Tongue (tissue), 2 donors: ENCODE data around the gene TTLL4. TPM values are rescaled to one million over a fixed set of nuclear protein-coding genes. Genes with fewer than 3 reads are reported as not detected.
"Not testable (repeated sequence)": the region's sequence is repeated elsewhere in the genome, so short reads cannot be mapped to it uniquely, and the experiment has no call there.

Experiments used
- DNase-seq: peaks from one replicate; pipeline ENCODE4 v3.0.0-alpha.2; 2015
- total RNA-seq: library from RNA; depleted of rRNA; stranded (reverse); fragments of >200 nt; gene quantifications from one replicate; pipeline ENCODE4 v1.2.3, GENCODE V29; 2014

Gene TTLL4
- total RNA-seq, 1 donor from 2014 or later, result 14.0 TPM

DNA sequence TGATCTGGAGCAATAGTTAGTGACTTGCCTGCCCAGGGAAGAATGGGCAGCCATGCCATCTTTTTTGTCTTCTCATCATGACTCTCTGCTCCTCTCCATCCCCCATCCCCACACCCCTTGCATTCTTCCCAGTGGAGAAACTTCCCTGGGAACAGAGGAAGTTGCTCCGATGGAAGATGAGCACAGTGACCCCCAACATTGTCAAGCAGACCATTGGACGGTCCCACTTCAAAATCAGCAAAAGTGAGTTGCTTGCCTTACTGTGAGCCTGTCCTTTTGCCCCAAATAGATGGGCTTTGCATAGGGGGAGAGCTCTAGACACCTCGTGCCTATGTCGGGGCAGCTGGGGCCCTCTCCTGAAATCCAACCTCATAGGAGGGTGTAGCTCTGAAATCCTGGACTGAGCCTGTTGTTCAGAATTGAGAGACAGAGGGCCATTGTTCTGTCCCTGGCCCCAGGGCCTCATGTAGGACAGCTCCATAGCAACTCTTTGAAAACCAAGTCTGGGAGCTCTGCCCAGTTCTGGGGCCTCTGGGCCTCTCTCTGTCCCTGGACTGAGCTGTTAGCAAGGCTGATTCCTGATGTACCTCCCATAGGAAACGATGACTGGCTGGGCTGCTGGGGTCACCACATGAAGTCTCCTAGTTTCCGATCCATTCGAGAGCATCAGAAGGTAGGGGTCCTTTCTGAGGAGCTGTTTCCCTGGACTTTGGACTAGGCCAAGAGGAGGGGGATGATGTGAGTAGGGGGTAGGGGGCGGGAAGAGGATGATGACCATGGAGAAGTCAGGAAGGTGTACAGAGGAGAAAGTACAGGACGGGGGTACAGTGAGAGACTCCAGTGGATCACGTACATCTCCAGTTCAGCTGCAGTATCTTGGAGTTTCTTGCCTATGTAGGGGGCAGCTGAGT, 35.2 kb downstream of the TTLL4 start:
- peak; percentile 85 for DNase-seq

- DNase-seq, result peak; percentile 20
Observed at GRCh38 chr2:218746470-218746795, 35.8 kb downstream of the TTLL4 start.

GRCh38 chr2:218746960-218747359, 36.3 kb downstream of the TTLL4 start:
- DNase-seq, result no peak

DNA sequence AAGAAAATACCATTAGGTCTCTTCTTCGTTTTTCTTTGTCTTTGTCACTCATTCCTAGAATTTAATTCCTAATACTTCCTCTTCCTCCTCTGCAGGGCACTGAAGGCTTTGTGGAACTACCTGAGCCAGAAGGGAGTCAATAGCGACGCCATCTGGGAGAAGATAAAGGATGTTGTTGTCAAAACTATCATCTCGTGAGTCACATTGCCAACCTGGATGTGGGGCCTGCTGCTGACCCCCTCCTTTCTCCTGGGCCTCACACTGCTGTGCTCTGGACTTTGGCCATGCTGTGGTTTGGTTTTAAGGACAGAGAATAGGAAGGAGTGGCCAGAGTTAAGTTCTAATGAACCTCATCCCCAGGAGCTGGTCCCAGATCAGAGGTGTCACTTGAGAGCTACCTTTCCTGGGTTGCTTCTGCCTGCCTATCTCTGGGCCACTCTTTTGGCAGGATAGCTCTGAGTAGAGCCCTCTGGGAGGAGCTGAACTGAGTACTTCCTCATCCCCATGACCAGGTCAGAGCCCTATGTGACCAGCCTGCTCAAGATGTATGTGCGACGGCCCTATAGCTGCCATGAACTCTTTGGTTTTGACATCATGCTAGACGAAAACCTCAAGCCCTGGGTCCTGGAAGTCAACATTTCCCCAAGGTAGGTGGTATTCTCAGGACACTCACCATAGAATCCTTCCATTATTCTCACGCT, 38.3 kb downstream of the TTLL4 start:
- DNase-seq, result no peak

GRCh38 chr2:218754201-218754600, 43.6 kb downstream of the TTLL4 start:
- DNase-seq, result no peak

GRCh38 chr2:218754781-218755180, 44.1 kb downstream of the TTLL4 start:
- DNase-seq, result no peak

DNA sequence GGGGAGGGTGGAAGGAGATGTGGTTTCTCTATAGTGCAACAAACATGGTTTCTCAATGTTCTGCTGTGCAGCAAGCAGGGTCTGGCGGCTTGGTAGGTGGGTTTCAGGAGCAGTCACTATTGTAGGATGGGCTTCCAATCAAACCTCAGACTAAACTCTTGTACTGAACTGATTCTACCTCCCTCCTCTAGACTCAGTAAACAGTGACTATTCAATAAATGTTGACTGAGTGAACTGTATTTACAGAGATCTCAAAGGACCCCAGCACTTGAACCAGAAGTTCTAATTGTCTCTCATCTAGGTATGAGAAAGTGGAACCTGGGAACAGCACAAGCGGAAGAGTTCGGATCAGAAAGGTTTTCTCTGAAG, 44.5 kb downstream of the TTLL4 start:
- DNase-seq, result no peak

DNA sequence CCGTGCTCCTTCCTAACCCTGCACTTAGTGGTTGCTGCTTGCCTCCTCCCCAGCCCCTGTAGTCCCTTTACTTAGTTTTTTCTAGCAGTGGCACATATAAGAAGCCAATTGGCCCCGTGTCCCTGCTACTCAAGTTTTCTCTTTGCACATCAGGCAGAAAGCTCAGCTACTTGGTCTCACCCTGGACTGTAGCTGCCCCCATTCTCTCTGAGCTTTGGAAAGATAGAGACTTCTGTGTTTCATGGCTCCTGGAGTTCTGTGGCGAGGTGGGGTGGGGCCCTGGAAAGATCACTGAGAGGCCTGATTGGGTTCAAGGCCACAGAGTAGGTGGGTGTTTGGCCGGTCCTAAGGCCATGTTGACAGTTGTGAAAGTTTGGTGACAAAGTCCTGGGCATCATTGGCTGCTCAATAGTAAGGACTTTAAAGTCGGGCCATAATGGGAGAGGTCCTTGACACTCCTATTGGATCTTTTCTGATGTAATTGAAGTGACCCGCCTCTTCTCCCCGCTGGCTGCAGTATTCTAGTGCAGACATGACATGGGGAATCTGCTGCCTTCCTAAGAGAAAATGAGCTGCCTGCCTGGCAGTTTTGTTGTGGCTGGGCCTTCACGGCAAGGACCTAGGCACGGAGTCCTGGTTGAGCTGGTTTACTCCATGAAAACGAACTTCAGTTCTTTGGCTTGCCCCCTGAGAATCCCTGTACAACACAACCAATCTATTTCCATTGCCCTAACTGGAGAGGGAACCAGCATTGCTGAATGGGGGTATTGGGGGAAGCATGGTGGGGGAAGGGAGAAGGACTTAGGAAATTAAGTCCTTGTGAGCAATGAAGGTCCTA, 45.2 kb downstream of the TTLL4 start:
- no peak for DNase-seq

- no peak for DNase-seq
Observed at GRCh38 chr2:218756599-218757377, 46.2 kb downstream of the TTLL4 start.

DNA sequence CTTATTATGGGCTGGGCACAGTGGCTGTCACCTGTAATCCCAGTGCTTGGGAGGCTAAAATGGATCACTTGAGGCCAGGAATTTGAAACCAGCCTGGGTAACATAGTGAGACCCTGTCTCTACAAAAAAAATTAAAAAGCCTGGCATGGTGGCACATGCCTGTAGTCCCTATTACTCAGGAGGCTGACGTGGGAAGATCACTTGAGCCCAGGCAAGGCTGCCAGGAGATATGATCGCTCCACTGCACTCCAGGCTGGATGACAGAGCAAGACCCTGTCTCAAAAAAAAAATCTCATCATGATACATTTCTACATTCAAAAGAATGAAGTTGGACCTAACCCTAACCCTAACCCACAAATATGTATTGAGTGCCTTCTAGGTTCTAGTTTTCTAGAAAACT, 51.2 kb downstream of the TTLL4 start:
- DNase-seq, result no peak

- not testable (repeated sequence) for DNase-seq
Observed at GRCh38 chr2:218772759-218773158, 62.1 kb downstream of the TTLL4 start.

GRCh38 chr2:218773881-218774280, 63.2 kb downstream of the TTLL4 start:
- DNase-seq, result no peak

GRCh38 chr2:218776488-218776887, 65.9 kb downstream of the TTLL4 start:
- no peak for DNase-seq

GRCh38 chr2:218777276-218777990, 66.8 kb downstream of the TTLL4 start:
- no peak for DNase-seq

DNA sequence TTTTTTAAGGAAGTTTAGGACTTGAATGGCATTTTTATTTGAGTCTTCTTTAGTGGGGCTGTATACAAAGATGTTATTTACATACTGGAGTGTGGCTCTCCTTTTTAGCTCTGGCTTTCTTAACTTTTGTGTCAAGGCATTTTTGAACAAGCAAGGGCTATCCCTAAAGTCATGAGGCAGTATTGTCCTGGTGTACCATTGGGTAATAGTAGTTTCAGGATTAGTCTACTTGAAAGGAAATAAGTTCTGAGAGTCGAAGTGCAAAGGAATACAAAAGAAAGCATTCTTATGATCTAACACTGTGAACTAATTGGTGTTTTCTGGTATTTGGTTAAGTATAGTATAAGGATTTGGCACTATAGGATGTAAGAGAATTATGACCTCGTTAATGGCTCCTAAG, 69.4 kb downstream of the TTLL4 start:
- no peak for DNase-seq

DNA sequence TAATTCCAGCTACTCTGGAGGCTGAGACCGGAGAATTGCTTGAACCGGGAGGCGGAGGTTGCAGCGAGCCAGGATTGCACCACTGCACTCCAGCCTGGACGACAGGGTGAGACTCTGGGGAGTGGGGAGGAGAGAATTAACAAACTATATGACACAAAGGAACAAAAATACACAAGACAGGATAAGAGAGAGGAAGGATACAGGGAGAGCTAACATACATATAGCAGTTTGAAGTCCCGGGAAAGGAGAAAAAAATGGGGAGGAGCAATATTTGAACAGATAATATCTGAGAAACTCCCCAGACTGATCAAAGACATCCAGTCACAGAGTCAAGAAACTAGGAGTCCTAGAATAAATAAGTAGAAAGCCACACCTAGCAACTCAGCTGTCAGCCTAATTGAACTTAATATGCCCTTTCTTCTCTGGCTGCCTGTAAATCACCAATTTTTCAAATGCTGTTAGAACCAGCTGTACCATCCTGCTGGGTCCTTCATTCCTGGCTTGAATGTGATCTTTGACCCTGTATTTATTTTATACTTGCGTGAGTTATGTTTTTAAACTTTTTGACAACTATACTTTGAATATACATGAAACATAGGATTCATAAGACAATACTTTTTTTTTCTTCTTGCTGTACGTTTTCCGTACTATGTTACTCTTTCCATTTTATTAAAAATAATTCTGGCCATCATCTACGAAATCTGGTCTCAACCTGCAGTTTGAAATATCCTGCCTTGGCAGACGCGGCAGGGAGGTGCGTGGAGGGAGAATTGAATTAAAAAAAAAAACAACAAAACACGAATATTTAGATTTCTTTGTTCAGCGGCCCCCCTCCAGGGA, 70.4 kb downstream of the TTLL4 start:
- peak; percentile 63 for DNase-seq

GRCh38 chr2:218781691-218782527, 71.3 kb downstream of the TTLL4 start, which contains the start of gene CYP27A1:
Gene CYP27A1 (plus strand): TSS chr2:218782147. CDS start chr2:218782183, 36 bp downstream.
- peak; percentile 67 for DNase-seq

DNA sequence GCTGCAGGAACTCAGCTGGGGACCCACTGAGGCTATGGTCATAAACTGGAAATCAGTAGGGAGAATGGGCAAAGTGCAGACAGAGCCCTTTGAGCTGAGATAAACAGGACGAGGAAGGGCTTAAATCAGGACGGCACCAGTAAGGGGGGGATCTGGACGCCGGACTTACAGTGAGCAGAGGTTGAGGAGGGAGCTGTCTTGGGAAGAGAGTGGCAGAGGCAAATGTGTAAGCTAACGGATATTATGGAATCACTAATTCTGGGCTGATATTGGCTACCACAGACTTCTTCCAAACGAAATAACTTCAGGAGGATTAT, 71.9 kb downstream of the TTLL4 start:
- DNase-seq, result no peak

DNA sequence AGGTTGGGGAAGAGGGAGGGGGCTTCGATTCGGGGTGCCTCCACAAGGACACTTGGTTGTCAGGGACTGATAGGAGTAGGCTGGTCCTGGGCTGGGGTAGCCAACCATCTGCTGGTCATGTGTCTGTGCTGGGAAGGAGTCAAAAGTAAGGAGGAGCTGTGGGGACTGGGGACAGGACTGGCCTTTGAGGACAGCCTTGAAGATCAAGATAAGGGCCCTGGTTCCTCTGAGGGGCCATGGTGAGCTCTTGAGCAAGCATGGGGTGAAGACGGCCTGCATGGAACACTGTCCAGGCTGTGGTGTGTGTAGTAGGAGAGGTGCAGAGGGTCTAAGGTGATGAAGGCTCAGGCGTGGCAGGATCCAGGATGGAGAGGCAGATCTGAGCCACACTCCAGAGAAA, 73.1 kb downstream of the TTLL4 start:
- DNase-seq, result no peak

DNA sequence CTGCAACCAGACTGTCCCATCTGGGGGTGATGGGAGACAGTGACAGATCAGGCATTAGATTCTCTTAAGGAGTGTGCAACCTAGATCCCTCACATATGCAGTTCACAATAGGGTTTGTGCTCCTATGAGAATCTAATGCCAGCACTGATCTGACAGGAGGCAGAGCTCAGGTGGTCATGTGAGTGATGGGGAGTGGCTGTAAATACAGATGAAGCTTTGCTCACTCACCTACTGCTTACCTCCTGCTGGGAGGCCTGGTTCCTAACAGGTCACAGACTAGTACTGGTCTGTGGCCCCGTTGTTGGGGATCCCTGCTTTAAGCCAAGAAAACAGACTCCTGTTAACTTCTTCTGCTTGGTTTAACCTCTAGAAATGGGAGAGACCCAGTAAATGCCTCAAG, 74.5 kb downstream of the TTLL4 start:
- DNase-seq, result no peak
